ENCODE results near the gene TSPAN13.

DNA sequence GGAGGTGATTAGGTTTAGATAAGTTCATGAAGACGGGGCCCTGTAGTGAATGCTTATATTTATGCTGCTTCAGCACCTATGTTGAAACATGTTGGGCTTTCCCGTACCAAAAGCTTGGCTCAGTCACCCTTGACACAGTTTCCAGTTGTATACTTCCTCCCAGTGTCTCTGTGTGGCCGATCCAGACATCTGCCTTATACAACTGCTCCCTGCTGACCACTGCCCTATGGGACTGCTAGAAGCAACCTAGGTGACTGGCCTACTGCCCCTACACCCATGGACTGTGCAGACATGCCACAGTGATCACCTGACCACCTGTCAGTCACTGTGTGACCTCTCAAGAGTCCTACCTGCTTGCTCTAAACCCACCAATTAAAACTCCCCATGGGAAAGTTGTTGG is 22.6 kb upstream of the TSPAN13 start:
- TF ChIP-seq L3MBTL2 (conservative IDR thresholded peaks at IDR 0.05) (no peak), FOXA1 (IDR thresholded peaks at IDR 0.05) (no peak), BHLHE40 (IDR thresholded peaks at IDR 0.05; ENCODE audit: borderline replicate concordance) (no peak), SP1 (IDR thresholded peaks at IDR 0.05) (no peak), SUZ12 (IDR thresholded peaks at IDR 0.05) (no peak), FOXM1 (IDR thresholded peaks at IDR 0.05; ENCODE audit: borderline replicate concordance) (no peak), TARDBP (IDR thresholded peaks at IDR 0.05) (no peak)
